Measurements from ENCODE around the gene PLCL1. TPM values are rescaled to one million over a fixed set of nuclear protein-coding genes. Genes with fewer than 3 reads are reported as not detected.
A peak's percentile ranks its signal among the peaks of the same experiment; 100 is the strongest.
"Not testable (repeated sequence)": the region's sequence is repeated elsewhere in the genome, so short reads cannot be mapped to it uniquely, and the experiment has no call there.

The PLCL1 gene
- total RNA-seq, 2 experiments from 2014 or later = 0.20 to 0.26 TPM

DNA sequence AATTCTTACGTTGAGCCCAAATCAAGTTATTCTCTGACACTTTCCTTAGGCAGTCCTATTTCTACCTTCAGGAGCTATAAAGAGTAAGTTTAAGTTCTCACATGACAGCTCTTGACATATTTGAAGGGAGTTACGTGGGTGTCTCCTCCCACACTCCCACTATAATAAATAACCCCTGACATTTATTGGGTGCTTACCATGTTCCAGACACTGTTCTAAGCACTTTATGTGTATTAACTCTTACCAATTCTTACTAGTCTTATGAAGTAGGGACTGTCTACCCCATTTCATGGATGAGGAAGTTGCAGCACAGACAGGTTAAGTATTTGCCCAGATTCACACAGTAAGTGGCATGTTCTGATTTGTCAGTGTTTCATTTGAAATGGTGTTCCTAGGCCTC is 17.9 kb downstream of the PLCL1 start:
- ATAC-seq (no peak), DNase-seq (no peak)
- Mint-ChIP-seq H3K27me3 (peaks cover 2% of the 10 kb centered on the region), H3K9me3 (ENCODE audit: low read depth) (no peaks in the 10 kb centered on the region), H3K27ac (no peak overlapping the region), H3K36me3 (no peaks in the 10 kb centered on the region), H3K4me1 (no peaks in the 10 kb centered on the region), H3K4me3 (no peak overlapping the region)
- CTCF ChIA-PET = no interaction called here

DNA sequence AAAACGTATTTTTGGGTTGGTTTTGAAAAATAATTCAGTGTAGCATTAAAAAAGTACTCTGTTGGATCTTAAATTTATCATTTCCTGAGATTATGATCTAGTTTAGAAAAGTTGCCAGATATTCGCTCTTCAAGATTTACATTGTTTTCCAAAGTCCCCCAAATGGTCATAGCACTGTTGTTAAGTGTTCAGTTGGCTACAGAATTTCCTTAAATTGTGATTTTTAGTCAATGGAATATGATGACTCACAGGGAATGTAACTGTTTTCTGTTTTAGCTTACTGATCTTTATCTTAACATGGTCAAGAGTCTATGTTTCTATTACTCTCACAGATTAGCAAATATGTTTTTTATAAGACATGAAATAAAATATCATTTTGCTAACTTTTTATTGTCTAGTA is 23.2 kb downstream of the PLCL1 start:
- peaks cover 3% of the 10 kb centered on the region for H3K36me3 Mint-ChIP-seq

DNA sequence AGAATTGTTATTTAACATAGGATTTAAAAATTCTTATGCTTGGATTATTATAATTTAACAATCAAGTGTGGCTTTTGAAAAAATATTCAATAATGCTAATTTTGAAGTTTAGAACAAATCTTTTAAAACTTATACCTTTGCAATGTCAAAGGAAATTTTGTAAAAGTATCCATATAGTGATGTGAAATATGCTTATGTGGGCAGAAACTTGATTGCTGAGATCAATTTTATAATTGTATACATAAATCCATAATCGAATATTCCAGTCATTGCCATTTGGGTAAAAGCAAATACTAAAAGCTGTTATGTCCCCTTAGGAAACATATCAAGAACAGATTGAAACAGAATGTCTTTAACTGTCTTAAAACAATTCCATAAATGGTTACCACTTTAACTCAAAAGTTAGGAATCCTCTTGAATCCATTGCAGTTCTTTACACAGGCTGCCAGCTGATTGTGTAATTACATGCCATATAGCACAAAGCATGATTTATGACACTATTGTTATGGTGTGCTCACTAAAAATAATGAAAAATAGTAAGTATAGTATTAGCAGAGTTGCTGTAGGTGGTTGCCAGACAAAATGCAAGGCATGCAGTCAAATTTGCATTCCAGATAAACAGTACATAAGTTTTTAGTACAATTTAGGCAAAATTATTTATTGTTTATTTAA is 24.2 kb downstream of the PLCL1 start:
- CTCF ChIA-PET = no interaction called here
- DNase-seq (no peak), ATAC-seq (no peak)
- Mint-ChIP-seq H3K4me1 (no peaks in the 10 kb centered on the region), H3K4me3 (no peak overlapping the region), H3K9me3 (ENCODE audit: low read depth) (peaks cover 7% of the 10 kb centered on the region), H3K36me3 (peaks cover 3% of the 10 kb centered on the region), H3K27me3 (peaks cover 2% of the 10 kb centered on the region), H3K27ac (no peak overlapping the region)

More for the DNA sequence above, 23.2 kb downstream of the PLCL1 start:
- Mint-ChIP-seq H3K4me3 (no peak overlapping the region), H3K9me3 (ENCODE audit: low read depth) (peaks cover 5% of the 10 kb centered on the region), H3K4me1 (no peaks in the 10 kb centered on the region), H3K27me3 (peaks cover 2% of the 10 kb centered on the region), H3K27ac (no peak overlapping the region)
- CTCF ChIA-PET = no interaction called here
- ATAC-seq (no peak), DNase-seq (no peak)

DNA sequence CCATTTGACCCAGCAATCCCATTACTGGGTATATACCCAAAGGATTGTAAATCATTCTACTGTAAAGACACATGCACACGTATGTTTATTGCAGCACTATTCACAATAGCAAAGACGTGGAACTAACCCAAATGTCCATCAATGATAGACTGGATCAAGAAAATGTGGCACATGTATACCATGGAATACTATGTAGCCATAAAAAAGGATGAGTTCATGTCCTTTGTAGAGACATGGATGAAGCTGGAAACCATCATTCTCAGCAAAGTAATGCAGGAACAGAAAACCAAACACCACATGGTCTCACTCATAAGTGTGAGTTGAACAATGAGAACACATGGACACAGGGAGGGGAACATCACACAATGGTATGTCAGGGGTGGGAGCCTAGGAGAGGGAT is 30.4 kb downstream of the PLCL1 start:
- CTCF ChIA-PET; H3K27me3 Mint-ChIP-seq; ATAC-seq; H3K36me3 Mint-ChIP-seq; DNase-seq; H3K27ac Mint-ChIP-seq; H3K9me3 Mint-ChIP-seq (ENCODE audit: low read depth); H3K4me3 Mint-ChIP-seq: not testable (repeated sequence)
- H3K4me1 Mint-ChIP-seq = peaks cover 18% of the 10 kb centered on the region

DNA sequence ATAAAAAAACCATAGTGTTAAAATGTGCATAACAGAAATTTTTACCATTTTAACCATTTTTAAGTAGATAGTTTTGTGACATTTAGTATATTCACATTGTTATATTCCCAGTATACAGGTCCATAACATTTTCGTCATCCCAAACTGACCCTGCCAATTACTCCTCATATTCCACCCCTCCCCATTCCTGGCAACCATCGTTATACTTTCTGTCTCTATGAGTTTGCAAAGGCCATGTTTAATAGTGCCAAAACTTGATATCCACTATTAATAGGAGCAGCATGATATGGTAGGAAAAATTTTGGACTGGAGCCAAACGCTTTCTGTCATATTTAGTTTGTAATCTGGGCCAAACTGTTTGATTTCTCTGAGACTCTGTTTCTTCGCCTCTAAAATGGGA is 30.9 kb downstream of the PLCL1 start:
- Mint-ChIP-seq H3K36me3 (peaks cover 4% of the 10 kb centered on the region), H3K27ac (no peak overlapping the region), H3K9me3 (ENCODE audit: low read depth) (peaks cover 9% of the 10 kb centered on the region), H3K27me3 (no peaks in the 10 kb centered on the region), H3K4me3 (no peak overlapping the region), H3K4me1 (peaks cover 18% of the 10 kb centered on the region)
- ATAC-seq = no peak
- CTCF ChIA-PET = no interaction called here
- DNase-seq = no peak

DNA sequence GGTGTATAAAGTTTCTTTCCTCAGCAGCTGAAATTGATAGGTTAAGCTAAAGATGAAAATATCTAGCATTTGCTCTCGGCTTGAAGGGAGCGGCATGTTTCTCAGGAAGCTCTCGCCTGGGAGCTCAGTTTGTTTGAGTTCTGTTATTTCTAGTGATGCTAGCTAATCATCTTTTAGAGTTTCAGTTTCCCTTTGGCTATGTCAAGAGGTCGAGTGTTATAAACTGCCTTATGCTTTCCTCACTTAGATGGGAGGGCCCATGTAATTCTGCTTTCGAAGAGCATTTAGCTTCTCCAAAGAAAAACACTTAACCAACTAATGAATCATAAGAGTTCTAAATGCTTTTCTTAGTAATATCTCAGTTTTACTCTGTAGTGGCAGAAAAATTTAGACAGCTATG is 33.6 kb downstream of the PLCL1 start:
- ATAC-seq (peak; percentile 99), DNase-seq (no peak)
- CTCF ChIA-PET = interaction anchor here (0.8 to 1.8 kb wide), 7 partner anchors 13 to 289 kb away, joined by 3 to 6 read pairs (median 3); partner anchors contain the start of gene MARS2
- Mint-ChIP-seq H3K27ac (peak overlapping the region; percentile 76), H3K36me3 (peaks cover 3% of the 10 kb centered on the region), H3K4me3 (peak overlapping the region; percentile 31), H3K9me3 (ENCODE audit: low read depth) (peaks cover 4% of the 10 kb centered on the region), H3K4me1 (peaks cover 18% of the 10 kb centered on the region), H3K27me3 (peaks cover 5% of the 10 kb centered on the region)

DNA sequence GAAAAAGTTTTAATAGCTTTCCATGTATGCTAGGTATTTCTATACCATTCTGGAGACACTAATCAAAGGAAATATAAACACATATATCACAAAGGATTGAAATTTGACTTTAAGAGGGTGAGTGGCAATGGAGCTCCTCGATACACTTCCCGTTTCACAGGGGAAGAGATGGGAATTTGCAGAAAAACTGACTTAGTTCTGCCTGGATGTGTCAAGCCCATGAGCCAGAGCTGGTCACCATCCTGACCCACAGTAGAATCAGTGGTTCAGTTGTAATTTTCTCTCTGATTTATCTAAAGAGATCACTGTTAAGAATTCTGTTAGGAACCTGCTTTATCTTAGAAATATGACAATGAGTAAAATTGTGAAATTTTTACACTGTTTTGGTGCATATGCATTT is 34.2 kb downstream of the PLCL1 start:
- Mint-ChIP-seq H3K27me3 (peaks cover 6% of the 10 kb centered on the region), H3K4me1 (peaks cover 18% of the 10 kb centered on the region), H3K27ac (peak overlapping the region; percentile 76), H3K4me3 (peak overlapping the region; percentile 31), H3K36me3 (peaks cover 3% of the 10 kb centered on the region), H3K9me3 (ENCODE audit: low read depth) (peaks cover 2% of the 10 kb centered on the region)
- CTCF ChIA-PET = interaction anchor here (0.8 to 1.8 kb wide), 4 partner anchors 15 to 288 kb away, joined by 3 to 5 read pairs (median 4); partner anchors contain the start of gene MARS2
- ATAC-seq (no peak), DNase-seq (no peak)

DNA sequence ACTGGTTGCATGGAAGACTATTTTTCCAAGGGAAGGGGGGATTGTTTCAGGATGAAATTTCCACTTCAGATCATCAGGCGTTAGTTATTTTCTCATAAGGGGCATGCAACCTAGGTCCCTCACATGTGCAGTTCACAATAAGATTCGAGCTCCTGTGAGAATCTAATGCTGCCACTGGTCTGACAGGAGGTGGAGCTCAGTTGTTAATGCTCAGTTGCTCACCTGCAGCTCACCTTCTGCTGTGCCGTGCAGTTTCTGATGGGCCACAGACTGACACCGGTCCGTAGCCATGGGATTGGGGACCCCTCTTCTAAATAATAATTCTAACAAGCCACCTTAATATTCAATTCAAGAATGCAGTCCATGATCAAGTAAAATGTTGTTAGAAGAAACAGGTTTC is 34.9 kb downstream of the PLCL1 start:
- Mint-ChIP-seq H3K4me1 (peaks cover 18% of the 10 kb centered on the region), H3K4me3 (no peak overlapping the region), H3K36me3 (peaks cover 5% of the 10 kb centered on the region), H3K27me3 (peaks cover 9% of the 10 kb centered on the region), H3K9me3 (ENCODE audit: low read depth) (peaks cover 2% of the 10 kb centered on the region), H3K27ac (no peak overlapping the region)
- CTCF ChIA-PET = interaction anchor here (1.5 kb wide), 1 partner anchor 26 kb away, joined by 5 read pairs; no protein-coding TSS in a partner anchor
- no peak for ATAC-seq
- DNase-seq = no peak

DNA sequence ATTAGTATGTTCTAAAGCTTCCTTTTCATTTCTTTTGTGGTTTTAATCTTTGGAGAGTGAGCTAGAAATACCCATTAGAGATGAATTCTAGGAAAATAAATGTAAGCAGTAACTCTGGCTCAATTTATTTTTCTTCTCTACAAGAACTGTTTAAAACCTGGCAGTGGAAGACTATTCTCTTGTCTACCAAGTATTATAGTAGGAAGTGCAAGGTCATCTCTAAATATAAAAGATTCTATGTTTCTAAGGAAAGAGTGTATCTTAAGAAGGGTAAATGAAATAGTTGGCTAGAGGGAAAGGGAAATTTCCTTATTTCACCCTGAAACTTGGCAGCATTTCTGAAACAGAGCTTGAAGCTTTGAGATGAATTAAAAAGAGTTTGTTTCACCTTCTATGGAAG is 35.5 kb downstream of the PLCL1 start:
- DNase-seq (no peak), ATAC-seq (no peak)
- peaks cover 4% of the 10 kb centered on the region for H3K36me3 Mint-ChIP-seq
- CTCF ChIA-PET = interaction anchor here (0.7 to 1.0 kb wide), 2 partner anchors 288 to 457 kb away, joined by 3 read pairs; no protein-coding TSS in a partner anchor
- H3K27ac Mint-ChIP-seq = no peak overlapping the region
- peaks cover 18% of the 10 kb centered on the region for H3K4me1 Mint-ChIP-seq
- H3K9me3 Mint-ChIP-seq (ENCODE audit: low read depth) = no peaks in the 10 kb centered on the region
- H3K4me3 Mint-ChIP-seq = no peak overlapping the region
- peaks cover 9% of the 10 kb centered on the region for H3K27me3 Mint-ChIP-seq

DNA sequence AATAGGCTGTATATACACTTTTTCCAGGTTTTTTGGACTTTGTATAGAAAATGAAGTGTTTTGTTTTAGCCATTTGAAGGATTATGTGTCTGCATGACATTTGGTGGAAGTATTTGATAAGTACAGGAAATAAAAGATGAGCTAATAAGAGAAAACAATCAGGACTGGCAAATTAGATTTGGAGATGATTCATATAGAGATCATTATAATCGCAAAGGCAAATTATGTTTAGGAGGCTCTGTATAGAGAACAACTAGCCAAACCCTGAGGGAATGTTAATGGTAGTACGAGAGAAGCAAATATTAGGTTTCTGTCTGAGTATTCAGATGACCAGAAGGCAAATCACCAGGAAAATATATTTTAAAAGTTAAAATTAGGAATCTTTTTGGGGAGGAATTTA is 41.7 kb downstream of the PLCL1 start:
- Mint-ChIP-seq H3K27ac (no peak overlapping the region), H3K36me3 (peaks cover 4% of the 10 kb centered on the region), H3K4me3 (no peak overlapping the region), H3K9me3 (ENCODE audit: low read depth) (no peaks in the 10 kb centered on the region), H3K27me3 (peaks cover 12% of the 10 kb centered on the region), H3K4me1 (no peaks in the 10 kb centered on the region)
- ATAC-seq (no peak), DNase-seq (no peak)
- CTCF ChIA-PET = no interaction called here

DNA sequence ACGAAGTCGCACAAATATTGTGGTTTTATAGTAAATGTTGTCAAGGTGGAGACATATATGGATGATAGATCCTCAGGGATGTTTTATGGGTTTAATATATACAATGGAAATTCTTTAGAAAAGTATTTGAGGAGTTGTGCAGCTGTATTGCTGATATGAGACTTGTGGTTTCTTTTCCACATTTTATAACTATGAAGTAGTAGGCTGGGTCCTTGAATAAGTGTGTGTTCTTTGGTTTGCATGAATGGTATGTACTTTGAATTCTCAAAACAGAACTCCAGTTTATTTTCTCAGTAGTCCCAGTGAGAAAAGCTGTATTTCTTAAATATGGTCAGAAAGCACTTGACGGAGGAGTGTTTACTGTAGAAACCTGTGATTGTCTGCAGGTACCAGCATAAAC is 42.4 kb downstream of the PLCL1 start:
- peaks cover 12% of the 10 kb centered on the region for H3K27me3 Mint-ChIP-seq
- no peak overlapping the region for H3K4me3 Mint-ChIP-seq
- no peak for ATAC-seq
- no peaks in the 10 kb centered on the region for H3K9me3 Mint-ChIP-seq (ENCODE audit: low read depth)
- no peak for DNase-seq
- H3K4me1 Mint-ChIP-seq = no peaks in the 10 kb centered on the region
- no peak overlapping the region for H3K27ac Mint-ChIP-seq
- H3K36me3 Mint-ChIP-seq = peaks cover 2% of the 10 kb centered on the region
- CTCF ChIA-PET = no interaction called here

DNA sequence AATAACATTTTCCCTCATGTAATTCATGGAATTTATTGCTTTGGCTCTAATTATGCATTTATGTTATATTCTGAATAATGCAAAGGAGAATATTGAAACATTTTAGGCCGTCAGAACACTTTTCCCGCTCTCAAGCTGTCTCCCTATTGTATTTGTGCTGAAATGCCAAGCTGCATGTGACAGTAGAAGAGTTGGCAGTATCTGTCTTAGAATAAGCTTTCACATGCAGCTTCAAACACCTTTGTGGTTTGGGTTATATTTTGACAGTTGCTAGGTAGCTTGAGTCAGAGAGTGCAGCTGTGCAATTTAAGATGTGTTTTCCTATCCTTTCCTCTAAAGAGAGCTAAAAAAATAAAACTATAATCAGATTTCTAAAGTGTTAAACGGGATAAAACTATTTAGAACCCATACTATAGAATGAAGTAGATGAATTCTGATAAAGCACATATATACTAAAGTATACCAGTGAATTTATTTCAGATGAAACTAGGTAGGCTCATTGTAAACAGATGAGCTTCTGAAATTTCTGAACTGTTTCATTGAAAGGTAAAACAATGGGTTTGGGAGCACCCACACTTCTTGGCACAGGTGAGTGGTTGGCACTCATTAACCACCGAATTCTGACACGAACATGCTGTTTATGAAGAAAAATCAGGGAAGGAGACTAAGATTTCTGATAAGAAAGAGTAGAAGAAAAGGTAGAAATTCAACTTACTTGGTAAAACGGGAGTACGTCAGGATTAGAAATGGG is 43.4 kb downstream of the PLCL1 start:
- H3K27ac Mint-ChIP-seq = no peak overlapping the region
- H3K9me3 Mint-ChIP-seq (ENCODE audit: low read depth) = no peaks in the 10 kb centered on the region
- H3K4me1 Mint-ChIP-seq = no peaks in the 10 kb centered on the region
- H3K36me3 Mint-ChIP-seq = peaks cover 2% of the 10 kb centered on the region
- ATAC-seq (no peak), DNase-seq (no peak)
- peaks cover 8% of the 10 kb centered on the region for H3K27me3 Mint-ChIP-seq
- CTCF ChIA-PET = no interaction called here
- H3K4me3 Mint-ChIP-seq = no peak overlapping the region

DNA sequence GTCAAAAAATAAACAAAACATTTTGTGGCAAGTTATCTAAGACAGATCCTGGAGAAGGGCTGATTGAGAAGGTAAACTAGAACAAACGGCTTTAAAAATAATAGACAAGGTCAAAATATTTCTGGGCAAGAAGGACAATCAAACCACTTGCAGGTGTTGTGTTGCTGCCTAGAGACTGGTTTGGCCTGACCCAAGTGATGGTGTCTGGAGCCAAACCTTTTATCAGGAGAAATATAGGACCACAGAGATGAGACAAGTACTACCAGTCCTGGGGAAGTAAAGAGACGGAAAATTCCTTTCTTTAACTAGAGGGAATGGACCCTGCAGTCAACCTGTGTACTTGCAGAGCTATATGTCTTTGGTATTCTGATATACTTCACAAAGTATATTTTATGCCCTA is 44.2 kb downstream of the PLCL1 start:
- Mint-ChIP-seq H3K27ac (no peak overlapping the region), H3K36me3 (peaks cover 2% of the 10 kb centered on the region), H3K9me3 (ENCODE audit: low read depth) (no peaks in the 10 kb centered on the region), H3K27me3 (peaks cover 5% of the 10 kb centered on the region), H3K4me3 (no peak overlapping the region), H3K4me1 (no peaks in the 10 kb centered on the region)
- CTCF ChIA-PET = no interaction called here
- DNase-seq = no peak
- ATAC-seq = no peak

DNA sequence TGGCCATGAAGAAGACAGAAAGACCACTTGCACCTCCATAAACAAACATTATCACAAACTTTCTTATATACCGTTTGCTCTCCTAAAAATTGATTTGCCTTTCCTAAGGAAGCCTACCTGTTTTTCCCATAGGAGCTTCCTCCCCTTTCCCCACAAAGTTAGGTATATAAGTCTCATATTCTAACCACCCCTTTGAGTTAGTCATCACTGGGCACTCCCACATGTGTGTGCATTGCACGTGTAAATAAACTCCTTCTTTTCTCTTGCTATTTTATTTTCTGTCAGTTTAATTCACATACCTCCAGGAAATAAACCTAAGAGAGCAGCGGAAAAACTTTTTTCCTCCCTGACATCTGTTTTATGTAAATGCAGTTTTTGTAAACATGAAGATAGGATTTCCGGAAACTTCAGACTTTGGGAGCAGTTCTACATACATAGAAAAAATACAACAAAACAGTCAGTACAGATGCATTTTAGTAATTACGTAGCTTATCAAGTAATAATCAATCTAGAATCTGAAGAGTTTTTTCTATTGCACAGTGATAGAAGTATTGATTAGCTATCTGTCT is 46.6 kb downstream of the PLCL1 start:
- no peaks in the 10 kb centered on the region for H3K4me1 Mint-ChIP-seq
- no peaks in the 10 kb centered on the region for H3K36me3 Mint-ChIP-seq
- H3K4me3 Mint-ChIP-seq = no peak overlapping the region
- ATAC-seq (no peak), DNase-seq (no peak)
- no peak overlapping the region for H3K27ac Mint-ChIP-seq
- no peaks in the 10 kb centered on the region for H3K9me3 Mint-ChIP-seq (ENCODE audit: low read depth)
- peaks cover 3% of the 10 kb centered on the region for H3K27me3 Mint-ChIP-seq
- CTCF ChIA-PET = interaction anchor here (1.1 to 1.4 kb wide), 3 partner anchors 9 to 446 kb away, joined by 3 to 4 read pairs (median 3); no protein-coding TSS in a partner anchor

All from activated CD8-positive, alpha-beta memory T cell treated with anti-CD3 and anti-CD28 coated beads, Interleukin-2, amount 10 ng/mL, durations not matched to agents 7 days and 5 days (primary cell).